ENCODE measurements around the gene SNAP47.

Gene SNAP47

GRCh38 chr1:227712648-227713047 is 22.6 kb upstream of the SNAP47 start:
- peaks cover 3% of the 10 kb centered on the region for H3K27me3 Mint-ChIP-seq (ENCODE audit: low read depth, poor library complexity)
- no peaks in the 10 kb centered on the region for H3K4me1 Mint-ChIP-seq
- no peaks in the 10 kb centered on the region for H3K36me3 Mint-ChIP-seq (ENCODE audit: low read depth)
- H3K27ac Mint-ChIP-seq: no peak overlapping the region
- TF ChIP-seq, protein P1, sequence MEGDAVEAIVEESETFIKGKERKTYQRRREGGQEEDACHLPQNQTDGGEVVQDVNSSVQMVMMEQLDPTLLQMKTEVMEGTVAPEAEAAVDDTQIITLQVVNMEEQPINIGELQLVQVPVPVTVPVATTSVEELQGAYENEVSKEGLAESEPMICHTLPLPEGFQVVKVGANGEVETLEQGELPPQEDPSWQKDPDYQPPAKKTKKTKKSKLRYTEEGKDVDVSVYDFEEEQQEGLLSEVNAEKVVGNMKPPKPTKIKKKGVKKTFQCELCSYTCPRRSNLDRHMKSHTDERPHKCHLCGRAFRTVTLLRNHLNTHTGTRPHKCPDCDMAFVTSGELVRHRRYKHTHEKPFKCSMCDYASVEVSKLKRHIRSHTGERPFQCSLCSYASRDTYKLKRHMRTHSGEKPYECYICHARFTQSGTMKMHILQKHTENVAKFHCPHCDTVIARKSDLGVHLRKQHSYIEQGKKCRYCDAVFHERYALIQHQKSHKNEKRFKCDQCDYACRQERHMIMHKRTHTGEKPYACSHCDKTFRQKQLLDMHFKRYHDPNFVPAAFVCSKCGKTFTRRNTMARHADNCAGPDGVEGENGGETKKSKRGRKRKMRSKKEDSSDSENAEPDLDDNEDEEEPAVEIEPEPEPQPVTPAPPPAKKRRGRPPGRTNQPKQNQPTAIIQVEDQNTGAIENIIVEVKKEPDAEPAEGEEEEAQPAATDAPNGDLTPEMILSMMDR (IDR thresholded peaks at IDR 0.05): no peak
- no peak overlapping the region for H3K4me3 Mint-ChIP-seq
- peaks cover 81% of the 10 kb centered on the region for H3K9me3 Mint-ChIP-seq
- DNase-seq: no peak

DNA sequence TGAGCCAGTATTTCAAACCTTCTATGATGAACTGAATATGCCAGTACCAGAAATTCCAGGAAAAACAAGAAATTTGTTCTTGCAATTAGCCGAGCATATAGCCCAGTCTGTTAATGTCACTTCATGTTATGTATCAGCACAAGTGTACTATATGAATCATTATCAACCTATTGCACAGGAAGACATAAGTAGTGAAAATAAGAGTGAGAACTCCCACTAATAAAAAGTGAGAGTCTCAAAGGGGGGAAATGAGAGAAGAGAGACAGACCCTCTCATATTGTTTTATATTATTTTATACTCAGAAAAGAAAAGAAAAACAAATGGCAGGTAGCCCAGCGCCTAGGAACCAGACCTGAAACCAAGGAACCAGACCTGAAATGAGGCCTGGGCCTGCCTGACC is 16.3 kb upstream of the SNAP47 start:
- TF ChIP-seq, protein P1 (IDR thresholded peaks at IDR 0.05): no peak
- no peak for DNase-seq
- H3K36me3 Mint-ChIP-seq (ENCODE audit: low read depth): peaks cover 19% of the 10 kb centered on the region
- H3K4me3 Mint-ChIP-seq: no peak overlapping the region
- H3K4me1 Mint-ChIP-seq: no peaks in the 10 kb centered on the region
- no peak overlapping the region for H3K27ac Mint-ChIP-seq
- H3K9me3 Mint-ChIP-seq: peaks cover 96% of the 10 kb centered on the region
- H3K27me3 Mint-ChIP-seq (ENCODE audit: low read depth, poor library complexity): peaks cover 8% of the 10 kb centered on the region

GRCh38 chr1:227723474-227723873 is 11.8 kb upstream of the SNAP47 start:
- Mint-ChIP-seq H3K4me3 (no peak overlapping the region), H3K9me3 (peaks cover 65% of the 10 kb centered on the region), H3K36me3 (ENCODE audit: low read depth) (peaks cover 24% of the 10 kb centered on the region), H3K27ac (no peak overlapping the region), H3K27me3 (ENCODE audit: low read depth, poor library complexity) (peaks cover 16% of the 10 kb centered on the region), H3K4me1 (peaks cover 12% of the 10 kb centered on the region)
- TF ChIP-seq, protein P1 (IDR thresholded peaks at IDR 0.05): no peak
- DNase-seq: no peak

GRCh38 chr1:227725046-227725445 is 10.2 kb upstream of the SNAP47 start:
- H3K27me3 Mint-ChIP-seq (ENCODE audit: low read depth, poor library complexity): peaks cover 16% of the 10 kb centered on the region
- peaks cover 28% of the 10 kb centered on the region for H3K4me1 Mint-ChIP-seq
- peaks cover 19% of the 10 kb centered on the region for H3K36me3 Mint-ChIP-seq (ENCODE audit: low read depth)
- H3K4me3 Mint-ChIP-seq: no peak overlapping the region
- TF ChIP-seq, protein P1 (IDR thresholded peaks at IDR 0.05): no peak
- H3K9me3 Mint-ChIP-seq: peaks cover 49% of the 10 kb centered on the region
- DNase-seq: no peak
- no peak overlapping the region for H3K27ac Mint-ChIP-seq

GRCh38 chr1:227726318-227726717 is 8.9 kb upstream of the SNAP47 start:
- H3K4me3 Mint-ChIP-seq: no peak overlapping the region
- H3K27ac Mint-ChIP-seq: no peak overlapping the region
- peaks cover 32% of the 10 kb centered on the region for H3K4me1 Mint-ChIP-seq
- peaks cover 36% of the 10 kb centered on the region for H3K9me3 Mint-ChIP-seq
- peaks cover 12% of the 10 kb centered on the region for H3K27me3 Mint-ChIP-seq (ENCODE audit: low read depth, poor library complexity)
- no peak for DNase-seq
- TF ChIP-seq, protein P1 (IDR thresholded peaks at IDR 0.05): no peak
- peaks cover 19% of the 10 kb centered on the region for H3K36me3 Mint-ChIP-seq (ENCODE audit: low read depth)

DNA sequence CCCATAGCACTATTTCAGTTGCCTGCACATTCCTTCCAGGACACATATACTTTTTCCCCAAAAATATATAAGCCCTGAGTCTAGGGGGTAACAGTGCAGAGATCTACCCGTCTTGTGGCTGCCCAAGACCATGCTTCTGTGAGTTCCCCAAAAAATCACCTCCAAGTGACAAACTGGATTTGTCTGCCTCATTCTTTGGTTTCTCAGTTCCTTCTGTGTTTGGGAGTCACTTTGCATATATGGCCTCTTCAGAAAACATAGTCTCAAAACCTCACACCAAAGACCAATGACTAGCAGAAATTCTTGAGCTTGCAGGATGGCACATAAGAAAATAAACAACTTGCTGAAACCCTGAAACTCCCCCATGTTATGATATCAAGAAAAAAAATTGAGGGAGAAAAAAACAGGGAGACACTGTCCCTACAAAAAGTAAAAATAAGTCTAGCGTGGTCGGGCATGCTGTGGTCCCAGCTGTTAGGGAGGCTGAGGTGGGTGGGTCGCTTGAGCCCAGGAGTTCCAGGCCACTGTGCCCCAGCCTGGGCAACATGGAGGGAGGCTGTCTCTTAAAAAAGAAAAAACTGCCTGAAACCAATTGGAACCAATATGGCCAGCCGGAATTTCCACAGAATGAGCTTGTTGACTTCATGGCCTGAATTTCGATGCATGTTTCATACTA is 8.2 kb upstream of the SNAP47 start:
- Mint-ChIP-seq H3K4me1 (peaks cover 32% of the 10 kb centered on the region), H3K9me3 (peaks cover 29% of the 10 kb centered on the region), H3K36me3 (ENCODE audit: low read depth) (peaks cover 13% of the 10 kb centered on the region), H3K4me3 (peak overlapping the region; percentile 81), H3K27ac (no peak overlapping the region), H3K27me3 (ENCODE audit: low read depth, poor library complexity) (peaks cover 12% of the 10 kb centered on the region)
- DNase-seq: no peak
- TF ChIP-seq, protein P1 (IDR thresholded peaks at IDR 0.05): no peak
